NCI-H187 (cell line): ENCODE measurements around the gene AMMECR1.

Source experiments
- DNase-seq, 2 experiments: peaks; one replicate each; lab custom pipeline; 2025; lab: John Stamatoyannopoulos, UW

Gene AMMECR1

GRCh38 chrX:110211340-110211739, 106.5 kb downstream of the AMMECR1 start:
- no peak for DNase-seq

DNA sequence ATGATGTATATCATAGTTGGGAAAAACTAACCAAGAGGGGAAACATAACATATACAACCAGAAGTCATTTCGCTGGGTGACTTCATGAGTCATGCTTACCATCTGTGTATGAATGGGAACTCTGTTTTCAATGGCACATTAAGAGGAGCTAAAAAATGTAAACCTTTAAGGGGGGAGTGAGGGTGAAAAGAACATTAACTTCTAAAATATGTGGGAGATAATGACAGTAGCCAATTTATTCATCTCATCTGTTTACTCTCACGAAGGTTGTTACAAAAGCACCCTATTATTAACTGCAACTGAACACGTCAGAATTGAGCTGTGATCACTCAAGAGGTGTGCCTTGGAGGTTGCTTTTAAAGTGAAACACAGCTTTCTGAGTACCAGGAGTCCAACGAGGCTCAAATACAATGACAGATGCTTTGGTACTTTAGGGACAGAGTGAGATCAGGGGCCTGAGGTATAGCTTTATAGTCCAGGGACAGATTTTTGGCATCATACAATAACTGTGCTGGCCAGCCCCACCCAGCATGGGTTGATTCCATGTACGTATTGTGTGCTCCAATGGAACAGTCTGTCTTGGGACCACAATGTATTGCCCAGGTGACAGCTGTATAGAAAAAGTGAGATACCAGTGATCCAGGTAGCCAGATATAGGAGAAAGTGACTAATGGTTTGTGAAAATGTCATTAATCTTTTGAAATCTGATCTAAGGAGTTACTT, 107.3 kb downstream of the AMMECR1 start:
- no peak for DNase-seq

- no peak for DNase-seq
These were observed 109.8 kb downstream of the AMMECR1 start for GRCh38 chrX:110208092-110208491.

- no peak for DNase-seq
These were observed 112.9 kb downstream of the AMMECR1 start for GRCh38 chrX:110204986-110205385.

DNA sequence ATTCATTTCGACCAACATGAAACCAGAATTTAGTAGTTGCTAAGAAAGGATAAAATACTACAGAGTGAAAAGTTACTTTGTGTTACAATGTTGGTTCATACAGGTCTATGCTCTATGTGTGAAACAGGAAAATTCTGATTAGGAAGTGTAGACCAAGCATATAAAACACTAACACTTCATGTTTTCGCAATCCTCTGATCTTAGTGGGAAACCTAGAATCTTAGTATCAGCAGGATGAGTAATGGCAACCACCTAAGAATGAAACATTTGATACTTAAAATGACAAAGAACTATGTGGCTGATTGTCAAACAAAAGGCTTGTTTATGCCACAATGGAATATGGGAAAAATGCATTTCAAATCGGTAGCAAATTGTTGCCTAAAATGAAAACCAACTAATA, 116.1 kb downstream of the AMMECR1 start:
- DNase-seq: no peak

GRCh38 chrX:110194977-110195376, 122.9 kb downstream of the AMMECR1 start:
- no peak for DNase-seq

- DNase-seq: no peak
These were observed 125.4 kb downstream of the AMMECR1 start for GRCh38 chrX:110192516-110192915.

DNA sequence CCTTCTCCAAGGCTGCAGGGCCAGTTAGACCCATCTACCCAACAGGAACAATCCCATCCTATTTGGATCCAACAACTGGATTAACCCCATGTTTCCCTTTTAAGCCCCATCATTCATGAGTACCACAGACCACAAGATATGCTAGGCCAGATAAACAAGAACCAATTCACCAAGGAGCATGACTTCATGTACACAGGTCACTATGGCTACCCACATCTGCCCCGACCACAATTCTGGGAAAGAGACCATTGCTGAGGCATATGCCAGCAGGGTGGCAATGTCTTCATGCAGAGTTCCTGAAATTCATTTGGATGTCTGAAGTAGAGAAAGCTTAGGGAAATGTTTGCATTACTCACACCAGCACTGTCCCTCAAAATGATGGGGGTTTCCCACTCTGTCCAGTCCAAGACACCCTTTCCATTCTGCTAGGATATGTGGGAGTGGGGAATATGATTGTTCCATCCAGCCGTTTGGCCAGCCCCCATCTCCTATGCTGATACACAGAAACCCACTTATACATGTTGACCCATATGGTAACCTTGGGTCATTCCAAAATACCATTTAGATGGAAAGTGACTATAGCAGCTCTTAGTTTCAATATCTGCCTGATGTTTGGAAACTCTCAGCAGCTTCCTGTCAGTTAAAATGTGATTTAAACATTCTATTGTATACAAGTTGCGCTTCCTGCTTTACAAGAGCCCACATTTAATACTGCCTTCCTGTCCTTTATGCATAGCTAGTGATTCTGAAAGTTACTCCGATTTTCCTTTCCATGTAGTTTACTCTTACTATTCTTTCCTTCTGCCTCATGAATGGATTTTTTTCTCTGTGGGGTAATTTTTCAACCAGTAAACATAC, 129.0 kb downstream of the AMMECR1 start:
- DNase-seq: no peak

GRCh38 chrX:110183314-110183713, 134.6 kb downstream of the AMMECR1 start:
- no peak for DNase-seq

DNA sequence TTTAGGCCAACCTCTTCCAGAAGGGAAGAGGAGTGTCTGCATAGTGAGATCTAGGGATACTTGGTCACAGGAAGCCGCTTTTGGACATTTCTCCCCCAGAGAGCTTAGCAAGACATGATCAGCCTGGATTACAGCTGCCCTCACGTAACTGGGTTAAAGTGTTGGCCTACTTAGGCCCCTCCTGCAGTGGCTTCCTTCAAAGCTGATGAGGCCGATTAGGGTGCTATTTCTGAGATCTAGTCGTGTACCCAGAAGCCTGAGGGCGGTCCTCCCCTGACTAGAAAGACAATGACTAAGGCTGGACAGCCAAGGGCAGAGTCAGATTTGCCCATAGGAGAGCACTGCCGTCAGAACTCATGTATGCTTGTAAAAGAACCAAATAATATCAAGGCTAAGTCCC, 135.0 kb downstream of the AMMECR1 start:
- no peak for DNase-seq

DNA sequence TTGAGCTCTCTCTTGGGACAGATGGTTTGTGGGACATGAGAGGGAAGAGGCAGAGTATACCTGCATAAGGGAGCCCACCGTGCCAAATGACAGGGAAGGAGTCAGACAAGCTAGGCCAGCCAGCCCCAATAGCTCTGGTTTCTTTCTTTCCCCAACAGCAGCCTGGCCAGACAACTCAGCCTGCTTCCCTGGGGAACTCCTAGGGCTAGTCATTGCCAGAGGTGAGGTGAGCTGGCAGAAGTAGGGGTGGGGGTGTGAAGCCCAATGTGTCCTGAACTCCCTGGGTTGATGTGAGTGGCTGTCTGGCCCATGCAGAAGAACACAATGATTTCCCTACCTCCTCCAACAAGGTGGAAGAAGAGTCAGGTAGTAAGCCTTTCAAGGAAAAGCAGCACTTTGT, 135.5 kb downstream of the AMMECR1 start:
- no peak for DNase-seq

- no peak for DNase-seq
These were observed 136.3 kb downstream of the AMMECR1 start for GRCh38 chrX:110181459-110182137.

- no peak for DNase-seq
These were observed 137.0 kb downstream of the AMMECR1 start for GRCh38 chrX:110180928-110181310.

DNA sequence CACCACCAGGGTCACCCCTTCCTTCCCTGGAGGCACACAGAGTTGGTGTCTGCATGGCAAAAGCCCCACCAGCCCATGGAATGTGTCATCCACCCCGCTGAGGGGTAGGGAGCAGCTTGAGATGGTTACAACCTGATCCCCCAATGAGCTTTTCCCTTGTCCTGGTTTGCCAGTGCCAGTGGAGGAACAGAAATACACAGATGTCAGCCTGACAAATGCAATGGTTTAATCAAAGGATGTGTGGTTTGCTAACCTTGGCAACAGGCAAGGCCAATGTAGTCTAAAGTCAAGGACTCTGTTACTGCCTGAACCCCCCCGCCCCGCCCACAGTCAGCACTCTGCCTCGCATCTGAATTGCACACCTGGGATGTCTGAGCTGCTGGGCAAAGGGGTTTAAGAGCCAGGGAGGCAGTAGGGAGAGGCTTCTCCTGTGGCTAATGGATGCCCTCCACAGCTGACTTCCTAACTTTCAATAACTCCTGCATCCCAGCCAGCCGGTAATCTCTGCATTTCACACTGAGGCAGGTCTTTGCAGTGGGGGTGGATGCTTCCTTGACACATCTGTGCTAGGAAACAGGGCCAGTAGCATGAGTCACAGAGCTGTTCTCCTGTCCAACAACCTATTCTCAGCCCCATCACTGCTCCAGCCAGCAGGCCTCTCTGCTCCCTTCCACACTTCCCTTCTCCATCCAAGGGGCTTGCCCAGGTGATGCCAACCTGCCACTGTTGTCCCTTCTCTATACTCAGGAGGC, 137.5 kb downstream of the AMMECR1 start:
- no peak for DNase-seq

DNA sequence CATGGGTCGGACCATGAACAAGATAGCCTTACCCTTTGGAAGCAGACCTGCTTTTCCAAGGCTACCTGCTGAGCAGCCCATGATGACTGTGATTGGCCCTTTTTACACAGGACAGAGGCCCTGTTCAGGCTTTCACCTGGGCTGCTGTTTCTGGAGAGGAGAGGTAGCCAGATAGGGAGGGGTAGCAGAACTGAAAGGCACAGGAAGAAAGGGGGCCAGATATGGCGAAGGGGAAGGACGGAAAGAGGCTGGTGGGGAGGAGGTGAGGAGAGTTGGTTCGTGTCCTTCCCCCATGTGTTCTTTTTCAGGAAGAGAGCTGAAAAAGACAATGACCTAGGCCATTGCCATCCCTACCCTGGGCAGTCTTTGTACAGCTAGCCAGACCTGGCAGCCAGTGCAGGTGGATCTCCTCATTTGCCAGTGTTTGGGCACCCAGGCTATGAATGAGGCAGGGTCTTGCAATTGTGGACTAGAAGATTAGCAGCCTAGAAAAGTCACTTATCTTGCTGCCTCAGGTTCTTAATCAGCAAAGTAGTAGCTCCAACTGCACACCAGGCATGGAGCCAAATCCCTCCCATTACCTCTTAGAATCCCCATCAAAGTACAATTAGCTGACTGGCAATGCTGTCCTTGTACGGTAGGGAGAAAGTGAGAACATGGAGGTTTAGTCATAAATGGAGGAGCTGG, 139.6 kb downstream of the AMMECR1 start:
- no peak for DNase-seq

DNA sequence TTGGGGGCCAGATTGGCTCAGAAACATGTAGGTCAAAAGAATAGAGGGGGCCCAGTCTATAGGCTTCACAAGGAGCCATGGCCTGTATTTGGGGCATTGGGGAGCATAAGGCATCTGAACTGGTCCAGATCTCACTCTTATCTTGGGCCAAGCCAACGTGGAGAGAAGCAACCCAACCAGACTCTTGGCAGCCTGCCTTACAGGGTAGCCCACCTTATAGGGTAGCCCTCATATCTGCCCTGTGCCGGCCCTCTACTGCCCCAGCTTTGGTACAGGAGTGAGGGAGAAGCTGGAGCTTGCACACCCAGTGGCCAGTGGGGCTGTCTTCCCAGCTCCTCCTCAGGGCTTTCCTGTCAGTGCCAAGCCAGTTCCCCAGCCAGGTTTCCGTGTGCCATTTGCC, 142.2 kb downstream of the AMMECR1 start:
- no peak for DNase-seq

DNA sequence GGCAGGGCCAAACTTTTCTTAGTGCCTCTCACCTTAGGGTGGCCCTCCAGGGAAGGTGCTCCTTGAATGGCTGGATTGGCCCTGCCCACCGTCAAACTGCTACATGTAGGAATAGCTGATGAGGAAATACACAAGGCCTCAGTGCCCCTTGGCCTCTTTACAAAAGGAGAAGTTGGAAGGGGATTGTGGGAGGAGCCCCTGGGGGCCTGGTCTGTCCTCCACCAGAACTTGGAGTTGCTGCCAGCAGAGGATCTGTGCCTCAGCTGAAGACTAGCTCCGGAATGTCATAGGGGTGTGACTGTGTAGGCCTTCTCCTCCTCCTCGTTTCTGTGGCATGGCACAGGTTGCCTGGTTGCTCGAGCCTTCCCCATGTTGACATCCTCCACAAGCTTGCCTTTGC, 142.7 kb downstream of the AMMECR1 start:
- no peak for DNase-seq

GRCh38 chrX:110173192-110174175, 144.4 kb downstream of the AMMECR1 start:
- no peak for DNase-seq

DNA sequence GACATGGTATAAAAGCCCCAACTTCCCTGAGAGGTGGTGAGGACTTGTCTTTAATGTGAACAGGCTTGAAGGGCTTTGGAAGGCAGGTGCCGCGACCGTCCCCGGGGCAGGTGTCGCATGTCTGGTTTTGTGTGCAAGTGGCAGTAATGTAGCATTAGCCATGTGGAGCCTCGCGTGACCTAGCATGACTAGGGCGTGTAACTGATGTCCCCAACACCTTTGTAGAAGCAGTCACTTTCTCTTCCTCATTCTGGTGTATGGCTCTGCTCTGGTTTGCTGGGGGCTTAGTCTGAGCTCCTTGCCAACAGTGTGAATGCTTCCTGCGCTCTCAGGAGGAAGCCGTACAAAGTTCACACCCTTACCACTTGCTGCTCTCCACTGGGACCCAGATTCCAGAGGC, 145.7 kb downstream of the AMMECR1 start:
- no peak for DNase-seq

DNA sequence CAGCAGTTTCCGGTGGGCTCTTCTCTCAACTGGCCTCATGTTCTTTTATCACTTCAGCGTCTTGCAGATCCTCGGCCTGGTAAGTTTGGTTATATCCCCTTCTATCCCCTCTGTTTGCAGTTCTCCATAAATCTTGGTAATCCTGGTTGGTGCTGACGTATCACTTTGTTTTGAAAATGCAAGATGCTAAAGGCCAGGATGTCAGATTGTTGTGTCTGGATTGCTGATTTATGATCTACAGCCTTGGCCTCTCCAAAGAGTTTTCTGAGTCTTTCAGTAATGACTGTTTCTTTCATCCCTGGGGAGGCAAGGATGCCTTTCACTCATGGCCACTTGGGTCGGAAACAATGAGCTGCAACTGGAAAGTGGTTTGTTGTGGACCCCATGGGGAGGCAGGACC, 146.4 kb downstream of the AMMECR1 start:
- no peak for DNase-seq
